ENCODE results near the gene CRACDL.

DNA sequence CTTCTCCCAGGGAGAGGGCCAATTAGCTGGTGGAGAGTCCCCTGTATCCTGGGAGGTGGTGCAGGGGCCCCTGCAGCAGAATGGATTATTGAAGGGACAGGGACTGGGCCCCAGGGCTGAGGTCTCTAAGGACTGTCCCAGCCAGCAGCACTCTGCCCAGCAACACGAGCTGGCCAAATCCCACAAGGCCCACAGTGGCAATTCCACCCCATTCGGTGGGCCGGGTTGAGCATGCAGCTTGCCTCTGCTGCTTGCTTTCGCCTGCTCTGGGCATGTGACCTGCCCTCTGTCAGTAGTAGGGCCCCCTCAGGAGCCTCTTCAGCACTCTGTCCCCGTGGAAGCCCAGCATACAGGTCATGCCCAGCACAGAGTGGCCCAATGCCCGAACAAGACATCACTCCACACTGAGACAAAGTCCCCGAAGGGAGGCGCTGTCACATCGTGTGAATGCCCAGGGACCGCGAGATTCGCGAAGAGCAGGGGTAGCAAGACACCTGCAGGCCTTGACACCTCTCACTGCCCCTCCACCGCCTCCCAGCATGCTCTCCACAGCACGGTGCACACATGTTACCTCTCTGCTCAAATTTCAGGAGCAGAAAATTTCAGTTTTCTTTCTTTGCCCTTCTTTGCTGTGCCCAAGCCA is 65.4 kb downstream of the CRACDL start:
- no peak for TF ChIP-seq POLR2AphosphoS5 (IDR thresholded peaks at IDR 0.05; ENCODE audit: low read depth, low read length)
- no peak for TF ChIP-seq TAF1 (IDR thresholded peaks at IDR 0.05; ENCODE audit: borderline replicate concordance, insufficient read depth, low read length)
